Measurements from ENCODE around the gene RUVBL1.
A peak's percentile ranks its signal among the peaks of the same experiment; 100 is the strongest.

Gene RUVBL1

DNA sequence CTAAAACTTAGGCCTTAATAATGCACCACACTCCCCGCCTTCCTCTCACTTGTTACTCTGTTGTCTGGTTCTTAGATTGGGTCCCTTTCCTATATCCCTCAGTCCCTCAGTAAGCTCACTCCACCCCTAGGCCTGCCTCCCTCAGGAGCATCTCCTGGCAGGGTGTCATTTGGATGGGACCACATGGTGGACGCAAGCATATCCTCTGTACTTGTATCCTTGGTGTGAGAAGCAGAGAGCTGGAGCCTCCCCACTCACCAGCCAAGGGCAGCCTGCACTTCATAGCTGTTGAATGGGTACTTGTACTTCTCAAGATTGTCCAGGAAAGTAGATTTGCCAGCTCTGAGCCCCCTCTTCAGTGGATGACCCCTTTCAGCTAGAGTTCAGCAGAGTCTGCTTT, 59.7 kb downstream of the RUVBL1 start:
- no peak for DNase-seq

DNA sequence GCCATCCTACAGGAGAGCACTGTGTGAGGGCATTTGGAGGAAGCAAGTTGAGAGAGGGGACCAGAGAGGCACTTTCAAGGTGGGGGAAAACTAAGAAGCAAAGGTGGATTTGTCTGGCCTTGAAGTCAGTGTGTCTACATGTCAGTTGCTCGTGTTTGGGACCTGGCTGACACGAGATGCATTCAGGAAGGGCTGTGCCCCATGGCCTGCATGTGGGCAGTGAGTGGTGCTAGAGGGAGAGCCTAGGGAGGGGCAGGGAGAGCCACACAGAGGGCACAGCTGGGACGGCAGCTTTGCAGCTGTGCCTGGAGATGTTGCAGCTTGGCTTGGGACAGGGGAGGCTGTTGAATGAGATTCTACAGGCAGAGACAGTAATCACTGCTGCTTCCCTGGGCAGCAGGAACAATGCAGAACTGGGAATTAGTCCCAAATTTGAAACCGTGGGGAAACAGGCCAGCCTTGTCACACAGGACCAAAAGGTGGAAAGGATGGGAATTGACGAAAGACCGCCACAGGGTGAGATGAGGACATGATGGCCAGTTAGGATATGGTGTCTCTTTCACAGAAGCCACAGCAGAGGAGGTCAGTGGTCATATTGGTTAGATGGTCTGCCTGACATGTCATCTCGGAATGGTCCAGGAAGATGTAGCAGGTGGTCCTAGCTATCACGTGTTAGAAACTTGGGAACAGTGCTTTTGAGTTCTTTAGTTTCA, 61.4 kb downstream of the RUVBL1 start:
- DNase-seq = no peak

DNA sequence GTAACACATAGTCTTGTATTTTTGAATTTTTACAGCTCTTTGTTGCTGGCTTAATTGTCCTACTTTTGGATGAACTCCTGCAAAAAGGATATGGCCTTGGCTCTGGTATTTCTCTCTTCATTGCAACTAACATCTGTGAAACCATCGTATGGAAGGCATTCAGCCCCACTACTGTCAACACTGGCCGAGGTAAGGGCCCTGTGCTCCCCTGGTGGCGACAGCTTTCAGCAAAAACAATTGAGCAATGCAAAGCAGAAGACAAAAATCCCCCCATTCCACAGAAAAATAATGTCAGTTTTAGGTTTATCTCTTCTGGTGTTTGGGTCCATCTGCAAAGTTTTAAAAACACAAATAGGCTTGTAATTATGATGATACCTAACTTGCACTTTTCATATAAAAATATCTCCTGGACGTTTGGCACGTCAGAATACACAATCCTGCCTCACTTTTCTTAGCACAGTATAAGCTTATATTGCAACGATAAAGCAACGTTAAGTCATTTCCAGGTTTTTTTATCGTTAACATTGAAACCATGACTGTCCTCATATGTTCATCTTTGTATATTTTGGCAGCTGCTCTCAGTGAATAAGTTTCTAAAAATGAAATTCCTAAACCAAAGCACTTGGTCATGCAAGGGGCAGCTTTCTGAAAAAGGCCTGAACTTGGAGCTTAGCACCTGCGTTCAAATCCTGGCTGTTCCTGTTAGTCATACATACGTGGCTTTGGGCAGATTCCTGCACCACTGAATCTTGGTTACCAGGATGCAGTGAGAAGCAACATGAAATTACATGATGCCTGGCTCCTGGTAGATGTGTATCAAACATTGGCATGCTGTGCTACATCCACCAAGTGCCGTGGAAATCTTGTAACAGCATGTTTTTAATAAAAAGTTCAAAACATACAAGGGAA, 62.9 kb downstream of the RUVBL1 start:
- no peak for DNase-seq

DNA sequence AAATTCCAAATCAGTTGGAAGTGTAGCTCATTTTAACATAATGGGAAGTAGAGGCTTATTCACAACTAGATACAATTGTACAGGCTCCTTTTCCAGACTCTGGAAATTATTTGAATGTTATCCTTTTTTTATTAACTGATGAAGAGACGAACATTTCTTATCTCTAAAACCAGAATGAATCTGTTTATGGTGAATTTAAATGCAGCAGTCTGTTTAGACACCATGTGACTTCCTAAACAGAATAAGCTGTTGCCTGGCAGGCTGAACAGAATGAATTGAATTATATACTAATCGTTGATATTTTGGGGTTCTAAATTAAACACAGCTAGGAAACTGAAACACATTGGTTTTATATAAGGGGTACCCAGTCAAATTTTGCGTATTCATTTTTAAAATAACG, 67.4 kb downstream of the RUVBL1 start:
- no peak for DNase-seq

DNA sequence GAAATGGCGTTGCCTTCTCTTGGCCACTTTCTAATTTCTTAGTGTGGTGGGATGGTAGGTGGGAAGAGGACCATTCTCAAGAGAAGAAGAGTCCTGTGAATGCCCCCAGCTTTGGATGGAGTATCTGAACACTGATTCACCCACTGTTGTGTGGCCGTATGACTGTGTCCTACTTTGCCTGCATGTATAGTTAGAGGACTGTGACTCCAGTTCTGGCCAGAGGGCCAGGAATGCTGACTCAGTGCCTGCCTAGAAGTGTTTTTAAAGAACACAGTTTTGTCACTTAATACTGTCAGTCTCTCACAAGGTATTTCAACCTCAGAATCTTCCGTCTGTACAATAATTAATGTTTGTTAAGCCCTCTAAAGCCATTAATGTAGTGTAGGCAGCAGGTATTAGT, 69.2 kb downstream of the RUVBL1 start:
- DNase-seq = no peak

DNA sequence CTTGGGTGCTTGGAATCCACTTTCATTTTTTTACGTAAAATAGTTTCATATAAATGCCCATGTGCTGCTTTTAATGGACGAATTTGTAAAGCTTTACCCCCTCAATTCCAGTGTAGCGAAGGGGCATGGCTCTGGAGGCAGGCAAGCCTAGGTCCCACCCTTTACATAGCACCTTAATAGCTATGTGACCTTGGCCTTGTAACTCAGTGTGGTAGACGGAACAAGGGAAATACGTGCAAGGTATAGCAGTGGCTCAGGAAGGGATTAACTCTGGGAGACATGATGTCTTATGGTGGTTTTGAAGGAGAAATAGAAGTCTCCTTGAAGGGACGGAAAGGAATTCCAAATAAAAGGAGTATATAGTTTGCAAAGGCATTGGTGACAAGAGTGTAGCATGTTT, 70.0 kb downstream of the RUVBL1 start:
- DNase-seq = no peak

DNA sequence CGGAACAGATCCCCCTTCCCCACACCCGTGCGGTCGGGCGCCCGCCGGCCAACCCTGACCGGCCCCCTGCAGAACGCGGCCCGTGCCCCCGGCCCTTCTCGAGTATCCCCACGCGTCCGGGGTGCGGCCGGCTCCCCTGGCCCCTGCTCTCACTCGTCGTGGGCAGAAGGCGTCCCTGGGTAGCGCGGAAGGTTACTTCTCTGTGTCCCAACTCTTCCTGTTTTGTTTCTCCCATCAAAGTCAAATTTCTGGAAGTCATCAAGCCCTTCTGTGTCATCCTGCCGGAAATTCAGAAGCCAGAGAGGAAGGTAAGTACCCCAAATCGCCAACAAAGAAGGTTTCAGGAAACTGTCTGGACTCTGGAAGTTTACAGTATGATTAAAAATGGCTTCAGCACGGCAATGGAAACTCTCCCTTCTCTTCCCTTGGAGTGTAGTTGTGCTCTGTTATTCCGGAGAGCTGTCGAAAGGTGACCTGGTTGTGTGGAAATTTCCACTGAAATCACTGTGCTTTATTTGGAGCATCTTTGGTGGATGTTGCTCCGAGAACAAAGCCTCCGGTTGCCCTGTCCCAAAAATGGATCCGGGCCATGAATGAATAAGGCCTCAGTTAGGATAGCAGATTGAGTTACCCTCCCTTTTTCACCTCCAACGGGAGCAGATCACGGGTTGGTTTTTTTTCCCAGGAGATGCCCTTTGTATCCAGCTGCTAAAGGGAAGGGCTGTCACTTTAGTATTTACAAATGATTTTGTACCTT, 70.8 kb downstream of the RUVBL1 start:
- no peak for DNase-seq

DNA sequence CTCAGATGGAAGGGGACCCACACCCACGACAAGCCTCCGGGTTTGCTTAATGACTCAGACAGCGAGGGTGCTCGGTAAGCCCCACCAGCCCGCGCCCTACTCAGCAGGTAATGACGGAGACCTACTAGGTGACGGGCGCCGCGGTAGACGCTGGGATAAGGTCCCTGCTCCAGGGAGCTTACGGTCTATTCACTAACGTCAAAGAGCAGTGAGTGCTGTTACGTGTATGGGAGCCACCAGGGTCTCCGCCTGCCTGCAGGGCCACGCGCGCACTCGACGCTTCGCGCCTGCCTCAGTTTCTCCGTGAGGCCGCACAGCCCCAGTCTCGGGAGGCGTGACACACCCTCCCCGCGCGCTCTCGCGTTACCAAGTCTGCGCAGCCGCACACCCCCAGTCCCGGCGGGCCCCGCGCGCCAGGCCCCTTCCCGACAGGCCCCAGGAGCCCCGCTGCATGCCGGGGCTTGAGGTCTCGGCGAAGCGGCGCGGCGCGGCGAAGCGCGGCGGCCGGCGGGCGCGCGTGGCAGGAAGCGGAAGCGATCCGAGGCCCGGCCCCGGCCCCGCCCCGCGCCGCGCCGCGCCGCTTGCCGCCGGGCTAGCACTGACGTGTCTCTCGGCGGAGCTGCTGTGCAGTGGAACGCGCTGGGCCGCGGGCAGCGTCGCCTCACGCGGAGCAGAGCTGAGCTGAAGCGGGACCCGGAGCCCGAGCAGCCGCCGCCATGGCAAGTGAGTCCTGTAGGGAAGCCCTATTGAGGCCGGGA, 71.6 kb downstream of the RUVBL1 start, which contains the start of gene SEC61A1:
Gene SEC61A1, plus strand, starts transcription at position 601 of the 758 bp plus-strand sequence. Its CDS starts 116 bp downstream, at position 717.
- DNase-seq = peak; percentile 41

DNA sequence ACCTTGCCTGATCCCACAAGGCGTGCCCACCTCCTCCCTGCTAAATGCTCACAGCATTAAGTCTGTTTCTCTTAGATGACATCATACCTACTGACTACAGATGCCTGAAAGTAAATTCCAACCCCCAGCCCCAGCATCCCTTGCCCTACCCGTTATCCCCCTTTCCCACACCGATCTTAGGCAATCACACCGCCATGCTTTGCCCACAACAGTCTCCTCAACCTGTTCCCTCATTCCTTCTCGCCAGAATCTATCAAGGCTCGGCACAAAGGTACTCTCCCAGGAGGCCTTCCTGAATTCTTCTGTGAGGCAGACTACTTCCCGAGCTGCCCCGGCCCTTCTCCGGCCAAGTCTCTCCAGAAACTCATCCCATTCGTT, 72.2 kb downstream of the RUVBL1 start:
- no peak for DNase-seq

DNA sequence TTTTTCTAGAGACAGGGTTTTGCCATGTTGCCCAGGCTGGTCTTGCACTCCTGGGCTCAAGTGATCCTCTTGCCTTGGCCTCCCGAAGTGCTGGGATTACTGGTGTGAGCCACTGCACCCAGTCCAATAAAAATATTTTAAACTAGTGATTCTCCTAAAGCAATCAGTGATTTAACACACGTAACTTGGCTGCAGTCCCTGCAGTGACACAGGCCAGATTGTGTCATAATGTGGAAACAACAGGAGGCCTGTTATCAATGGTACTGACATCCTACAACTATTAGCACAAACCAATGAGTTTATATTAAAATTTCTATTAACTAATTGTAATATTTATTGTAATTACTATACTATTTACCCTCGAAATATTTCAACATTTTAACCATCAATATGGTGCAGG, 73.0 kb downstream of the RUVBL1 start:
- no peak for DNase-seq

DNA sequence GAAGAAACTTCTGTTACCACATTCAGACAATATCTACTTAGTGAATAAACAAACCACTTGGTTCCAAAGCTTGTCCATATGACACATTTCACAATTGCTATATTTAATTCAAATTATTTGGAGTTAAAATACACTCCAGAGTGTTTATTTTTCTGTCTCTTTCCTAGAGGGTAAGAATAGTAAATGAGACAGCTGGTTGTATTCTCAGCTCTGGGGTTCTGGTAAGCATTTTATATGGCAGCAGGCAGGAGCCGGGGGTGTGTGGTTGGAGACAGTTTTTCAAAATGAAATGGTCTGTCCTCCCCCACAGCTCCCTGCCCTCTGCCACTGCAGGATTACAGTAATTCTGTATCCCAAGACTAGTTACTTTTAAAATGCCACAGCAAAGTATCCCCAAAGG, 82.3 kb downstream of the RUVBL1 start:
- DNase-seq = no peak

DNA sequence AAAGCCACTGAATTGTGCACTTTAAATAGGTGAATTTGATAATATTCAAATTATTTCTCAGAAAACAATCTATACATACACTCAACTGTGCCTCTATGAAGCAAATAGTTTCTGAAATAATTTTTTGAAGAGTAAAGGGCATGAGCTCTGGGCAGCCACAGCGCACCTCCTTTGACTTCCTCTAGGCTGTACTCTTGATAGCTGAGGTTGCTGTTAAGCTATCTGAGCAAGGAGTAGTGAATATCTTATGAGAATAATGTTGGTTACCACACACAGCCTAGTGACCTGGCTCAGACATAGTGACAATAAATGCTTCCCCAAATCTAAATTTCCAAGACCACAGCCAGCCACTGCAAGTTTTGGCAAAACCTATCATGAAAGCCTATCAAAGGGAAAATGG, 83.0 kb downstream of the RUVBL1 start:
- DNase-seq = no peak

DNA sequence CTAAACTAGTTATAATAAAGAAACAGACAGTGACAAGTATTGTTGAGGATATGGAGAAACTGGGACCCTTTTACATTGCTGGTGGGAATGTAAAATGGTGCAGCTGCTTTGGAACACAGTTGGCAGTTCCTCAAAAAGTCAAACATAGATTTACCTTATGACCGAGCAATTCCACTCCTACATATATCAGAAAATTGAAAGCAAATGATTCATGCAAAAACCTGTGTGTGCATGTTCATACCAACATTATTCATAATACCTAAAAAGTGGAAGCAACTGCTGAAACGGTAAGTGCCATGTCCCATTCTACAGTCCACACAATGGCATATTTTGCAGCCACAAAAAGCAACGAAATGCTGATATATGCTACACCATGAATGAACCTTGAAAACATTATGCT, 83.6 kb downstream of the RUVBL1 start:
- no peak for DNase-seq

DNA sequence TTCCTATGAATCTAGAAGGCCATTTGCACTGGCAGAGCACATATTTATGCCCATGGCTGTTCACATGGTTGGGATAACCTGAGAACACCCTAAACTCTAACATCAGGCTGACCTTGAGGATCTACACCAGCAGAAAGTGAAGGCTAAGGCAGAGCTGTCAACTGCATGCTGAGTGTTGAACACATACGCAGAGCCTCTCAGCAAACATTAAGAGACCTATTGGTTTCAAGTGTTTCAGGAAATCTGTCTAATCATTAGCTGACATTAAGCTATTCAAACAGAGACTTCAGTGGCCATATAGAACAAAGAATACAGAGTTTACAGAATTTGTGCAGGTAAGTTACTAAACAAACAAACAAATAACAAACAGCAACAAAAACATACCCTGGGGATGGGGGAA, 87.5 kb downstream of the RUVBL1 start:
- DNase-seq = no peak

DNA sequence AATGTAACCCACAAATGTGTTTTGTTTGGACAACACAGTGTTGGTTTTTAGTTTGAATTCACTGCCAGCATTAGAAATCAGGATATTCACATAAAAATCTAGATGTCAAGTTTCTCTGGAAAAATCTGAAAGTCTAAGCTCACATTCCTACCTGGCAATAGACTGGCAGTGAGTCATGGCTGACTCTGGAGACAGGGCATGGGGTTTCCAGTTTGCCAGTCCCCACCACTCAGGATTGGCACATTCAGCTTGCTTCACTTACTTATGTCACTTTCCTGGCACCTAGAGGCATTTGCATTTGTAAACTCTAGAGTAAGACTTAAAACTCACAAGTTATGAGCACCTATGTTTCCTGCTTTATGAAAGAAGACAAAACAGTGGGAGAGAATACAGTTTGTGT, 90.5 kb downstream of the RUVBL1 start:
- no peak for DNase-seq

Data from SIG-M5 (cell line).